CD14-positive monocyte (primary cell): ENCODE data around the gene CNST. TPM values are rescaled to one million over a fixed set of nuclear protein-coding genes. Genes with fewer than 3 reads are reported as not detected.

ENCODE experiments used
- DNase-seq, 3 donors: peaks; one replicate each; pipeline ENCODE4 v3.0.0-alpha.2; 2011 to 2022
- H2AFZ ChIP-seq: 2 replicates; pipeline ENCODE4 v1.6.0; 2012; ENCODE audit warnings: mild to moderate bottlenecking, low read depth, low read length, inconsistent platforms; ENCODE audit not compliant: insufficient read depth, poor library complexity, severe bottlenecking
- H3K27ac ChIP-seq, 2 donors: 1 replicate in 1 of 2; 2 replicates in 1 of 2; pipeline ENCODE4 v1.5.1; 2012 to 2013; ENCODE audit warnings: low read length in 2 of 2, control low read depth in 1 of 2, inconsistent platforms in 1 of 2, low read depth in 1 of 2, mild to moderate bottlenecking in 1 of 2
- H3K27me3 ChIP-seq, 2 donors: one replicate each; pipeline versions ENCODE4 v1.6.0 to v1.6.1; 2011 to 2013; ENCODE audit warnings: low read length in 2 of 2; ENCODE audit not compliant: control insufficient read depth in 2 of 2, insufficient read depth in 2 of 2
- H3K36me3 ChIP-seq, 2 donors: replicated peaks in 1 of 2; 1 replicate in 1 of 2; 2 replicates in 1 of 2; pipeline versions ENCODE4 v1.5.1 to v1.6.1; 2012 to 2013; ENCODE audit warnings: low read length in 2 of 2, control low read depth in 1 of 2, inconsistent platforms in 1 of 2, mild to moderate bottlenecking in 1 of 2; ENCODE audit not compliant: insufficient read depth in 2 of 2, control insufficient read depth in 1 of 2
- H3K4me1 ChIP-seq, 2 donors: 1 replicate in 1 of 2; 2 replicates in 1 of 2; pipeline versions ENCODE4 v1.5.1 to v1.6.1; 2012 to 2013; ENCODE audit warnings: low read length in 2 of 2, control low read depth in 1 of 2, inconsistent platforms in 1 of 2, mild to moderate bottlenecking in 1 of 2, moderate library complexity in 1 of 2; ENCODE audit not compliant: insufficient read depth in 2 of 2, control insufficient read depth in 1 of 2
- H3K4me2 ChIP-seq: replicated peaks from 2 replicates; pipeline ENCODE3; 2012; ENCODE audit warnings: low read length, moderate library complexity, mild to moderate bottlenecking; ENCODE audit not compliant: poor library complexity, severe bottlenecking; ENCODE audit errors: extremely low read depth
- H3K4me3 ChIP-seq, 3 experiments: fragments of 200-600 bp in 1 of 3; sonication (generic) in 1 of 3; replicated peaks in 1 of 3; 1 replicate in 2 of 3; 2 replicates in 1 of 3; pipeline ENCODE4 v1.5.1; 2011 to 2013; ENCODE audit warnings: low read length in 3 of 3, mild to moderate bottlenecking in 3 of 3, control low read depth in 2 of 3, low read depth in 2 of 3, inconsistent platforms in 1 of 3, moderate library complexity in 1 of 3
- H3K79me2 ChIP-seq: 2 replicates; pipeline ENCODE4 v1.6.0; 2012; ENCODE audit warnings: mild to moderate bottlenecking, control low read depth, inconsistent platforms, low read length, moderate library complexity; ENCODE audit not compliant: insufficient read depth
- H3K9ac ChIP-seq: 2 replicates; pipeline ENCODE4 v1.6.0; 2017; ENCODE audit warnings: low read length, mild to moderate bottlenecking; ENCODE audit not compliant: insufficient read depth, poor library complexity, severe bottlenecking
- H3K9me3 ChIP-seq, 2 donors: replicated peaks in 1 of 2; 1 replicate in 1 of 2; 2 replicates in 1 of 2; pipeline versions ENCODE4 v1.5.1 to v1.6.1; 2012 to 2013; ENCODE audit warnings: low read length in 2 of 2, control low read depth in 1 of 2; ENCODE audit not compliant: control insufficient read depth in 1 of 2, insufficient read depth in 1 of 2
- H4K20me1 ChIP-seq: 2 replicates; pipeline ENCODE4 v1.6.0; 2012; ENCODE audit warnings: mild to moderate bottlenecking, low read length, control low read depth, moderate library complexity; ENCODE audit not compliant: insufficient read depth
- H3K27ac Mint-ChIP-seq, 7 donors: one replicate each; pipeline ENCODE4 v1.8.0; 2020; ENCODE audit warnings: mild to moderate bottlenecking in 7 of 7, mixed read lengths in 7 of 7, moderate library complexity in 6 of 7, inconsistent platforms in 2 of 7
- H3K27me3 Mint-ChIP-seq, 3 donors: one replicate each; pipeline ENCODE4 v1.8.0; 2021 to 2022; ENCODE audit warnings: low read depth in 3 of 3, mild to moderate bottlenecking in 3 of 3, mixed read lengths in 3 of 3, moderate library complexity in 3 of 3, inconsistent platforms in 1 of 3
- H3K36me3 Mint-ChIP-seq, 2 donors: one replicate each; pipeline ENCODE4 v1.8.0; 2020; ENCODE audit warnings: mixed read lengths in 2 of 2, inconsistent platforms in 1 of 2, mild to moderate bottlenecking in 1 of 2
- H3K4me1 Mint-ChIP-seq: one replicate; pipeline ENCODE4 v1.8.0; 2020; ENCODE audit warnings: mild to moderate bottlenecking, mixed read lengths
- H3K4me3 Mint-ChIP-seq, 2 donors: one replicate each; pipeline ENCODE4 v1.8.0; 2020; ENCODE audit warnings: mild to moderate bottlenecking in 2 of 2, mixed read lengths in 2 of 2, moderate library complexity in 1 of 2
- H3K9me3 Mint-ChIP-seq, 7 donors: one replicate each; pipeline ENCODE4 v1.8.0; 2020 to 2022; ENCODE audit warnings: mixed read lengths in 7 of 7, mild to moderate bottlenecking in 6 of 7, moderate library complexity in 6 of 7, inconsistent platforms in 2 of 7
- CTCF ChIP-seq: fragments of 200-600 bp; IDR thresholded peaks from one replicate; pipeline ENCODE4 v1.8.0; 2022; ENCODE audit warnings: antibody characterized with exemption, mild to moderate bottlenecking
- WGBS: methylation state at CpG from one replicate; pipeline ENCODE4 v1.1.5; 2013; ENCODE audit warnings: missing lambda C conversion rate; ENCODE audit not compliant: insufficient coverage; 5-methylcytosine and 5-hydroxymethylcytosine counted together
- intact Hi-C, 2 donors: fragments of 100-400 bp; cut with micrococcal nuclease; formaldehyde crosslinking; loops; one replicate each; pipeline versions ENCODE4 v1.15.0 to v1.15.1; 2023
- polyA plus RNA-seq, 3 donors: library from polyadenylated mRNA; depleted of rRNA in 1 of 3; unstranded in 2 of 3; stranded (reverse) in 1 of 3; fragments of 300-500 nt in 2 of 3; fragments of >200 nt in 1 of 3; fragmentation: Illumina TruSeq in 2 of 3; gene quantifications; 1 replicate in 2 of 3; 2 replicates in 1 of 3; pipeline ENCODE4 v1.2.3, GENCODE V29; 2012 to 2021

Gene CNST
- polyA plus RNA-seq, 3 donors = 11.0 to 14.1 (median 13.7) TPM

DNA sequence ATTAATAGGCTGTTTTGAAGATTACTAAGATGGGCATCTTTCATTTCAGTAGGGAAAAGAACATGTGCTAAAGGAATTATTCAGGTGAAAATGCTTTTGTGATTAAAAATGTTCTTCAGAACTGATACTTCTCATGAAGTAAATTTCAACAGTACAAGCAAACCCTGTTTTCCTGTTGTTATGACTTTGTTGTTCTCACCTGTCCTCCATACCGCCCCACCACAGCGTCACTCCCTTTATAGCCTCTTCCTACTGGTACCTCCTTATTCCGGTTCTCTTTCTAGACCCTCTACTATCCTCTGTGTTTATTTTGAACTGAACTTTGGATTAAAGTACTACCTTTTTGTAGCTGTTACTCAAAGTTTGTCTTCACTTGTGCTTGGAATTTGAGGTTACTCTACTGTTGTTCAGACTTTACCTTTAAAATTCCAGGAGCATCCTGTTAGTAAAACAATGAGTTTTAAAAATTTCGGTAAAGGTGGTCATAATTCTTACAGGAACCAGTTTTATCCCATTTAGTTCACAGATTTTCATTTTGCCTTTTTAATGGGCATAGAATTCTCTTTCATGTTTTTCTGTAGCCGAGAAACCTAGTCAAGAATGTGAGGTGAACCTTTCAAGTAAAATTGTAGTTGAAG lies 10.9 kb downstream of the CNST start:
- Mint-ChIP-seq H3K36me3 (peaks cover 7 to 10% of the 10 kb centered on the region in 2 donors), H3K9me3 (peaks cover 0 to 5% (median 0%) of the 10 kb centered on the region in 7 donors), H3K27me3 (peaks cover 0 to 3% (median 0%) of the 10 kb centered on the region in 3 donors), H3K4me1 (peaks cover 72% of the 10 kb centered on the region), H3K27ac (peak overlapping the region in 2 of 7 donors; percentile 22 to 53), H3K4me3 (no peak overlapping the region)
- Histone ChIP-seq H3K36me3 (no peaks in the 10 kb centered on the region), H2AFZ (no peak overlapping the region), H3K4me3 (no peak overlapping the region), H3K4me2 (no peak overlapping the region), H3K27me3 (no peaks in the 10 kb centered on the region), H3K27ac (peak overlapping the region in 1 of 2 donors; percentile 17), H3K9ac (no peak overlapping the region), H3K4me1 (peaks cover 49 to 55% of the 10 kb centered on the region in 2 donors), H4K20me1 (peaks cover 16% of the 10 kb centered on the region), H3K79me2 (peaks cover 96% of the 10 kb centered on the region), H3K9me3 (no peaks in the 10 kb centered on the region)
- no peak for DNase-seq
- intact Hi-C loops = no loop called here
- no CpG with 5 or more reads among the region's 5 CpGs for WGBS
- no peak for TF ChIP-seq CTCF

DNA sequence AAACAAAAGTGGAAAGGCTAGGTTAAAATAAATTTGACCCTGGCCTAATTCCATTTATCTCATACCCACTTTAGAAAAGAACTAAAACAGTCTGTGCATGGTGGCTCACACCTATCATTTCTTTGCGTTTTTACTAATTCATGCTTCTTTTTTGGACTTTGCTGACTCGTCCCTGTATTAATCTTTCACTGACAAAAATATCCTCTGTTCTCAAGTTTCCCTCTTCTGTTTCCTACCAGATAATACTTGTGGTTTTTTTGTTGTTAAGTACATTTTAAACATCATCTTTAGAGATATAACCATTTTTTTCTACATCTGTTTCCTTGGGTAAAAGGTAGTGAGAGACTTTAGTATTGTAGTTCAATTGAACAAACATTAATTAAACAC lies 11.5 kb downstream of the CNST start:
- Histone ChIP-seq H3K36me3 (no peaks in the 10 kb centered on the region), H3K27me3 (no peaks in the 10 kb centered on the region), H2AFZ (no peak overlapping the region), H3K4me1 (peaks cover 49 to 55% of the 10 kb centered on the region in 2 donors), H3K27ac (peak overlapping the region in 1 of 2 donors; percentile 17), H3K79me2 (peaks cover 96% of the 10 kb centered on the region), H3K9me3 (no peaks in the 10 kb centered on the region), H3K4me2 (no peak overlapping the region), H4K20me1 (peaks cover 20% of the 10 kb centered on the region), H3K9ac (no peak overlapping the region), H3K4me3 (no peak overlapping the region)
- intact Hi-C loops = no loop called here
- Mint-ChIP-seq H3K4me3 (no peak overlapping the region), H3K36me3 (peaks cover 7 to 11% of the 10 kb centered on the region in 2 donors), H3K4me1 (peaks cover 72% of the 10 kb centered on the region), H3K27ac (peak overlapping the region in 3 of 7 donors; percentile 3 to 40 (median 4)), H3K9me3 (peaks cover 0 to 5% (median 0%) of the 10 kb centered on the region in 7 donors), H3K27me3 (peaks cover 0 to 3% (median 0%) of the 10 kb centered on the region in 3 donors)
- no peak for DNase-seq
- no peak for TF ChIP-seq CTCF
- WGBS = 17% methylated on average over 1 of the region's 2 CpGs
